Uterus (tissue), 4 donors: ENCODE results near the gene SLC25A21. TPM values are rescaled to one million over a fixed set of nuclear protein-coding genes. Genes with fewer than 3 reads are reported as not detected.

Source experiments
- DNase-seq, 2 donors: peaks; one replicate each; pipeline ENCODE4 v3.0.0-alpha.2; 2019 to 2020
- H3K27ac ChIP-seq, 2 donors: fragments of 200-600 bp; sonication (generic); 1 replicate in 1 of 2; 2 replicates in 1 of 2; pipeline ENCODE4 v1.5.1; 2016 to 2018
- H3K27me3 ChIP-seq, 2 donors: fragments of 200-600 bp; sonication (generic); one replicate each; pipeline ENCODE4 v1.5.1; 2018 to 2019; ENCODE audit warnings: control low read depth in 1 of 2
- H3K36me3 ChIP-seq, 2 donors: fragments of 200-600 bp; sonication (generic); one replicate each; pipeline ENCODE4 v1.5.1; 2019; ENCODE audit warnings: control low read depth in 1 of 2
- H3K4me1 ChIP-seq, 2 donors: fragments of 200-600 bp; sonication (generic); one replicate each; pipeline ENCODE4 v1.5.1; 2018 to 2019; ENCODE audit warnings: control low read depth in 1 of 2
- H3K4me3 ChIP-seq, 2 donors: fragments of 200-600 bp; sonication (generic); 1 replicate in 1 of 2; 2 replicates in 1 of 2; pipeline ENCODE4 v1.5.1; 2018 to 2019; ENCODE audit warnings: mild to moderate bottlenecking in 1 of 2
- H3K9me3 ChIP-seq, 2 donors: fragments of 200-600 bp; sonication (generic); one replicate each; pipeline ENCODE4 v1.5.1; 2019; ENCODE audit warnings: control low read depth in 1 of 2
- CTCF ChIP-seq, 4 experiments: fragments of 200-600 bp in 2 of 4; fragments of 450-650 bp in 2 of 4; sonication (generic) in 2 of 4; IDR thresholded peaks; one replicate each; pipeline ENCODE4 v1.5.1; 2016 to 2019; ENCODE audit warnings: antibody characterized with exemption in 4 of 4, mild to moderate bottlenecking in 2 of 4, moderate library complexity in 1 of 4
- POLR2A ChIP-seq, 2 donors: fragments of 450-650 bp; IDR thresholded peaks; one replicate each; pipeline ENCODE4 v1.6.1; 2016; ENCODE audit warnings: antibody characterized with exemption in 2 of 2, mild to moderate bottlenecking in 1 of 2, moderate library complexity in 1 of 2
- intact Hi-C: fragments of 100-400 bp; cut with DNase I; formaldehyde crosslinking; loops from one replicate; pipeline ENCODE4 v1.15.1; 2023; ENCODE audit warnings: low total_unique reads
- total RNA-seq, 4 donors: library from RNA; depleted of rRNA in 3 of 4; stranded (reverse); fragments of >200 nt in 3 of 4; gene quantifications; one replicate each; pipeline versions ENCODE4 v1.1.0 to v1.2.4, GENCODE V29; 2014 to 2023
- donor health status: DM: yes; HTN: yes; CAD: no.

Gene SLC25A21
- total RNA-seq, 4 donors from 2014 or later, result under 0.01 to 3.0 (median 2.0) TPM; not detected in 1

- Histone ChIP-seq H3K9me3 (no peaks in the 10 kb centered on the region), H3K4me1 (no peaks in the 10 kb centered on the region), H3K27me3 (no peaks in the 10 kb centered on the region), H3K4me3 (no peak overlapping the region), H3K36me3 (no peaks in the 10 kb centered on the region), H3K27ac (no peak overlapping the region)
- no peak for TF ChIP-seq POLR2A (IDR thresholded peaks at IDR 0.05)
- intact Hi-C loops, result no loop called here
- DNase-seq, result no peak
Measured at GRCh38 chr14:36967892-36968555, 204.4 kb downstream of the SLC25A21 start.

- Histone ChIP-seq H3K4me1 (no peaks in the 10 kb centered on the region), H3K9me3 (no peaks in the 10 kb centered on the region), H3K27ac (no peak overlapping the region), H3K27me3 (no peaks in the 10 kb centered on the region), H3K4me3 (no peak overlapping the region), H3K36me3 (no peaks in the 10 kb centered on the region)
- intact Hi-C loops, result no loop called here
- no peak for TF ChIP-seq CTCF (IDR thresholded peaks at IDR 0.05)
- no peak for TF ChIP-seq POLR2A (IDR thresholded peaks at IDR 0.05)
- no peak for DNase-seq
Measured at GRCh38 chr14:36955967-36956366, 216.4 kb downstream of the SLC25A21 start.

- H3K27ac ChIP-seq, result no peak overlapping the region
- no peaks in the 10 kb centered on the region for H3K9me3 ChIP-seq
- no peaks in the 10 kb centered on the region for H3K4me1 ChIP-seq
- intact Hi-C loops, result no loop called here
- no peaks in the 10 kb centered on the region for H3K27me3 ChIP-seq
- H3K36me3 ChIP-seq, result no peaks in the 10 kb centered on the region
- H3K4me3 ChIP-seq, result no peak overlapping the region
- no peak for TF ChIP-seq POLR2A (IDR thresholded peaks at IDR 0.05)
- TF ChIP-seq CTCF (IDR thresholded peaks at IDR 0.05), result no peak
- DNase-seq, result no peak
Measured at GRCh38 chr14:36955376-36955775, 217.0 kb downstream of the SLC25A21 start.

GRCh38 chr14:36952689-36953088 lies 219.7 kb downstream of the SLC25A21 start:
- no peaks in the 10 kb centered on the region for H3K9me3 ChIP-seq
- TF ChIP-seq POLR2A (IDR thresholded peaks at IDR 0.05), result no peak
- no peak for TF ChIP-seq CTCF (IDR thresholded peaks at IDR 0.05)
- no peaks in the 10 kb centered on the region for H3K36me3 ChIP-seq
- no peak for DNase-seq
- H3K4me1 ChIP-seq, result no peaks in the 10 kb centered on the region
- H3K27ac ChIP-seq, result no peak overlapping the region
- peaks cover 0 to 5% of the 10 kb centered on the region in 2 donors for H3K27me3 ChIP-seq
- intact Hi-C loops, result no loop called here
- no peak overlapping the region for H3K4me3 ChIP-seq

- intact Hi-C loops, result no loop called here
- TF ChIP-seq CTCF (IDR thresholded peaks at IDR 0.05) (no peak), POLR2A (IDR thresholded peaks at IDR 0.05) (no peak)
- H3K4me1 ChIP-seq, result no peaks in the 10 kb centered on the region
Measured at GRCh38 chr14:36951380-36951911, 221.0 kb downstream of the SLC25A21 start.

More at GRCh38 chr14:36951380-36951911, 221.0 kb downstream of the SLC25A21 start:
- H3K36me3 ChIP-seq, result no peaks in the 10 kb centered on the region
- no peak overlapping the region for H3K4me3 ChIP-seq
- peaks cover 0 to 5% of the 10 kb centered on the region in 2 donors for H3K27me3 ChIP-seq
- H3K9me3 ChIP-seq, result no peaks in the 10 kb centered on the region
- DNase-seq, result no peak
- no peak overlapping the region for H3K27ac ChIP-seq
